Activated naive CD4-positive, alpha-beta T cell treated with anti-CD3 and anti-CD28 coated beads for 36 hours (primary cell): Measurements from ENCODE around the gene BAIAP2. TPM values are rescaled to one million over a fixed set of nuclear protein-coding genes. Genes with fewer than 3 reads are reported as not detected.
A peak's percentile ranks its signal among the peaks of the same experiment; 100 is the strongest.
"Not testable (repeated sequence)": the region's sequence is repeated elsewhere in the genome, so short reads cannot be mapped to it uniquely, and the experiment has no call there.

Experiments
- CTCF ChIA-PET: fragments of 350-600 bp; sonication (Branson Sonifier 250); formaldehyde crosslinking; loops from one replicate; lab custom pipeline; 2021; ENCODE audit warnings: antibody characterized with exemption; lab: Charles Lee
- DNase-seq: peaks from one replicate; pipeline ENCODE4 v3.0.0-alpha.2; 2020
- H3K27ac Mint-ChIP-seq: one replicate; pipeline ENCODE4 v1.8.0; 2021; ENCODE audit warnings: mild to moderate bottlenecking, mixed read lengths
- H3K27me3 Mint-ChIP-seq: one replicate; pipeline ENCODE4 v1.8.0; 2021; ENCODE audit warnings: low read depth, mixed read lengths
- H3K36me3 Mint-ChIP-seq: one replicate; pipeline ENCODE4 v1.8.0; 2021; ENCODE audit warnings: low read depth, mixed read lengths
- H3K4me1 Mint-ChIP-seq: one replicate; pipeline ENCODE4 v1.8.0; 2021; ENCODE audit warnings: low read depth, mixed read lengths
- H3K4me3 Mint-ChIP-seq: one replicate; pipeline ENCODE4 v1.8.0; 2021; ENCODE audit warnings: mild to moderate bottlenecking, moderate library complexity, mixed read lengths
- H3K9me3 Mint-ChIP-seq: one replicate; pipeline ENCODE4 v1.8.0; 2021; ENCODE audit warnings: mixed read lengths
- intact Hi-C: fragments of 100-400 bp; cut with micrococcal nuclease; formaldehyde crosslinking; loops from one replicate; pipeline ENCODE4 v1.15.1; 2023
- total RNA-seq, 2 experiments: library from RNA; stranded (reverse); gene quantifications; one replicate each; pipeline ENCODE4 v1.2.3, GENCODE V29; 2021

BAIAP2 gene
- total RNA-seq, 2 experiments from 2014 or later: 3.9 to 4.2 TPM

DNA sequence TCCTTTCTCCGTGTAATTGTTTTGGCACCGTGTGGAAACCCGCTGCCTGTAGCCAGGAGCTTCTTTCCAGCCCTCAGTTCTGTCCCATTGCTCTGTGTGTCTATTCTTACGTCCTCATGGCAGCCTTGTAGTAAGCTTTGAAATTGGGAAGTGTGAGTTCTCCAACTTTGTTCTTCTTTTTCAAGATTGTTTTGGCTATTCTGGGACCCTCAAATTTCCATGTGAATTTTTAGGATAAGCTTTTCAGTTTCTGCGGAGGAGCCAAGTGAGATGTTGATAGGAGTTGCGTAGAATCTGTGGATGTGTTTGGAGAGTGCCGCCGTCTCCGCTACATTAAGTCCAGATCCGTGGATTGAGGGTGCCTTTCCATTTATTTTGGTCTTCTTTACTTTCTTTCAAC, 28.1 kb upstream of the BAIAP2 start:
- peaks cover 13% of the 10 kb centered on the region for H3K4me1 Mint-ChIP-seq
- no peak for DNase-seq
- CTCF ChIA-PET: interaction anchor here (0.7 kb wide), 1 partner anchor 16 kb away, joined by 3 read pairs; no protein-coding TSS in a partner anchor
- intact Hi-C loops: no loop called here
- H3K9me3 Mint-ChIP-seq: peaks cover 7% of the 10 kb centered on the region
- peaks cover 20% of the 10 kb centered on the region for H3K27me3 Mint-ChIP-seq
- no peaks in the 10 kb centered on the region for H3K36me3 Mint-ChIP-seq
- H3K4me3 Mint-ChIP-seq: no peak overlapping the region
- no peak overlapping the region for H3K27ac Mint-ChIP-seq

DNA sequence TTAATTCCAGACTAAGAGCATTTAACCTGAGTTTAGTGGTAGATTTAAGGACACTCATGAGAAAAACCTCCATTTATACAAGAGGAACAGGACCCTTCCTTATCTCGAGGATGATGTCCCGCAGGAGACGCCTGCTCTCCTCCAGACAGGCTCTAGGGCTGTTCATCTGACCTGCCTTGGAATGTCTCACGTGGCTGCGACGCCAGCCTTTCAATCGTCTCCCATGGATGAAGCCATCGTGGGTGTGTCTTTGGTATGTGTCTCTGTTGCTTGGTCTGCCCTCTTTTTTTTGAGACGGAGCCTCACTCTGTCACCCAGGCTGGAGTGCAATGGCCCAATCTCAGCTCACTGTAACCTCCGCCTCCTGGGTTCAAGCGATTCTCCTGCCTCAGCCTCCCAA, 26.8 kb upstream of the BAIAP2 start:
- intact Hi-C loops: no loop called here
- H3K4me1 Mint-ChIP-seq: peaks cover 11% of the 10 kb centered on the region
- H3K36me3 Mint-ChIP-seq: no peaks in the 10 kb centered on the region
- H3K27me3 Mint-ChIP-seq: peaks cover 15% of the 10 kb centered on the region
- no peak overlapping the region for H3K27ac Mint-ChIP-seq
- DNase-seq: no peak
- no peak overlapping the region for H3K4me3 Mint-ChIP-seq
- CTCF ChIA-PET: no interaction called here
- peaks cover 8% of the 10 kb centered on the region for H3K9me3 Mint-ChIP-seq

DNA sequence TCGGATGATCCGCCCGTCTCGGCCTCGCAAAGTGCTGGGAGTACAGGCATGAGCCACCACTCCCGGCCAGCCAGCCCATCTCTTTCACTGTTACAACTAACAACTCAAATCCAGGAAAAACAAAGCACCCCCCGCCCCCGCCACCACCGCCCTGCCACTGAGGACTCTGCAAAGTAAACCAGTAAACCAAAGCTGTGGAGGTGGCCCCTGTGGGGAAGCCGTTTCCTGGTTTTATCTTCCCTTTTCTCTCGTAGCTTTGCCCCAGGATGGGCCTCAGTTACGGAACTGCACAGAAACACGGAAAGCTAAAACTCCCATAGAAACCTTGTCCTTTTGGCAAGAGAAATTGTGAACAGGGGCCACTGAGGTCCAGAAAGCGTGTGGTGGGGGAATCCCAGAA, 25.8 kb upstream of the BAIAP2 start:
- CTCF ChIA-PET: no interaction called here

DNA sequence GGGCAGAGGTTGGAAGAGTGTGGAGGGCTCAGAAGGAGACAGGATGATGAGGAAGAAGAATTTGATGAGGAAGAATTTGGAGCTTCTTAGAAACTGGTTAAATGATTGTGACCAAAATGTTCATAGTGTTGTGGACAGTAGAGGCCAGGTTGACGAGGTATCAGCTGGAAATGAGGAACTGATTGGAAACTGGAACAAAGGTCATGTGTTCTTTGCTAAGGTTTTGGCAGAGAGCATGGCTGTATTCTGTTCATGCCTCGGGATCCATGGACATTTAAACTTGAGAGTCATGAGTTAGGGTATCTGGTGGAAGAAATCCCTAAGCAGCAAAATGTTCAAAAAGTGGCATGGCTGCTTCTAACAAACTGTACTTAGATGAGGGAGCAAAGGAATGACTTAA, 24.0 kb upstream of the BAIAP2 start:
- CTCF ChIA-PET: interaction anchor here (2.0 kb wide), 1 partner anchor 13 kb away, joined by 8 read pairs; no protein-coding TSS in a partner anchor
- H3K36me3 Mint-ChIP-seq: peaks cover 3% of the 10 kb centered on the region
- intact Hi-C loops: no loop called here
- H3K27ac Mint-ChIP-seq: no peak overlapping the region
- peaks cover 8% of the 10 kb centered on the region for H3K9me3 Mint-ChIP-seq
- H3K27me3 Mint-ChIP-seq: peaks cover 3% of the 10 kb centered on the region
- no peak for DNase-seq
- H3K4me3 Mint-ChIP-seq: no peak overlapping the region
- no peaks in the 10 kb centered on the region for H3K4me1 Mint-ChIP-seq

More for the DNA sequence above, 25.8 kb upstream of the BAIAP2 start:
- peaks cover 5% of the 10 kb centered on the region for H3K4me1 Mint-ChIP-seq
- intact Hi-C loops: no loop called here
- DNase-seq: no peak
- H3K4me3 Mint-ChIP-seq: no peak overlapping the region
- no peaks in the 10 kb centered on the region for H3K36me3 Mint-ChIP-seq
- H3K9me3 Mint-ChIP-seq: peaks cover 8% of the 10 kb centered on the region
- no peak overlapping the region for H3K27ac Mint-ChIP-seq
- H3K27me3 Mint-ChIP-seq: peaks cover 9% of the 10 kb centered on the region

DNA sequence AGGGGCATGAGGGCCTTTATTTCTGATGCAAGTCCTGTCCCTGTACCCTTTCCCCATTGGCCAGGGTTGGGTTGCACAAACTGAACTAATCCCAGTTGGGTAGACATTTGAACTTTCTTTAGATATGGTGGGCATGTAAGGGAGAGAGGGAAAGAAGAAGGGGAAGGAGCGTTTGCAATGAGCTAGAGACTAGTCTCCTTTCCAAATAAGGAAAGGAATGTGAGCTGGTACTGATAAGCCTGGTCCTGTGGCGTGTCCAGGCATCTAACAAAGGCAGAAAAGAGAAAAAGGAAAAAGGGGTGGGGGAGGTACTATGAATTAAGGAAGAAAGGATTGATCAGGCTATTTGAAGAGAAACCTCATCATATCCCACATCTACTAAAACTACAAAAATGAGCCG, 23.0 kb upstream of the BAIAP2 start:
- CTCF ChIA-PET: interaction anchor here (1.0 to 2.0 kb wide), 2 partner anchors 12 to 90 kb away, joined by 3 to 8 read pairs; no protein-coding TSS in a partner anchor
- peaks cover under 1% of the 10 kb centered on the region for H3K27me3 Mint-ChIP-seq
- peaks cover 15% of the 10 kb centered on the region for H3K9me3 Mint-ChIP-seq
- H3K4me3 Mint-ChIP-seq: no peak overlapping the region
- peaks cover 3% of the 10 kb centered on the region for H3K36me3 Mint-ChIP-seq
- intact Hi-C loops: no loop called here
- no peaks in the 10 kb centered on the region for H3K4me1 Mint-ChIP-seq
- no peak overlapping the region for H3K27ac Mint-ChIP-seq
- DNase-seq: no peak

DNA sequence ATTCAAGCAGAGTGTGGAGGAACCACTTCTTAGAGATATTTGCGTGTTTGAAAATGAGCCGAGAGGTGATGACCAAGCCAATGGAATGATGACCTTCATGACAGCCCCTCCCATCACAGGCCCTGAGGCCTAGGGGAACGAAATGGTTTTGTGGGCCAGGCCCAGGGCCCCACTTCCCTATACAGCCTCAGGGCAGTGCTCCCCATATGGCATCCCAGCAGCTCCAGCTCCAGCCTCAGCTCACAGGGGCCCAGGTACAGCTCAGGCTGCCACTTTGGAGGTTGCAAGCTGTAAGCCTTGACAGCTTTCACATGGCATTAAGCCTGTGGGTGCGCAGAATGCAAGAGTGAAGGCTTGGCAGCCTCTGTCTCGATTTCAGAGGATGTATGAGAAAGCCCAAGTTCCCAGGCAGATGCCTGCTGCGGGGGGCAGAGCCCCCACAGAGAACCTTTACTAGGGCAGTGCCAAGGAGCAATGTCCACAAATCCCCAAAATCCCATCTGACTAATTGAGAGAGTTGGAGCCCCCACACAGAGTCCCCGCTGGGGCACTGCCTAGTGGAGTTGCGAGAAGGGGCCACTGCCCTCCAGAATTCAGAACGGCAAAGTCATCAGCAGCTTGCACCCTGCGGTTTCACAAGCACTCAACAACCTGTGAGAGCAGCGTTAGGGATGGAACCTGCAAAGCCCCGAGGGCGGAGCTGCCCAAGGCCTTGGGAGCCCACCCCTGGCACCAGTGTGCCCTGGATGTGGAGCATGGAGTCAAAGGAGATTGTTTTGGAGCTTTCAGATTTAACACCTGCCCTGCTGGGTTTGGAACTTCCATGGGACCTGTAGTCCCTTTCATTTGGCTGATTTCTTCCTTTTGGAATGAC, 22.1 kb upstream of the BAIAP2 start:
- intact Hi-C loops: no loop called here
- no peak overlapping the region for H3K4me3 Mint-ChIP-seq
- no peak for DNase-seq
- H3K4me1 Mint-ChIP-seq: peaks cover 3% of the 10 kb centered on the region
- H3K27me3 Mint-ChIP-seq: no peaks in the 10 kb centered on the region
- H3K27ac Mint-ChIP-seq: no peak overlapping the region
- H3K9me3 Mint-ChIP-seq: peaks cover 15% of the 10 kb centered on the region
- CTCF ChIA-PET: interaction anchor here (0.5 to 1.0 kb wide), 3 partner anchors 11 to 89 kb away, joined by 3 read pairs; no protein-coding TSS in a partner anchor
- peaks cover 3% of the 10 kb centered on the region for H3K36me3 Mint-ChIP-seq

DNA sequence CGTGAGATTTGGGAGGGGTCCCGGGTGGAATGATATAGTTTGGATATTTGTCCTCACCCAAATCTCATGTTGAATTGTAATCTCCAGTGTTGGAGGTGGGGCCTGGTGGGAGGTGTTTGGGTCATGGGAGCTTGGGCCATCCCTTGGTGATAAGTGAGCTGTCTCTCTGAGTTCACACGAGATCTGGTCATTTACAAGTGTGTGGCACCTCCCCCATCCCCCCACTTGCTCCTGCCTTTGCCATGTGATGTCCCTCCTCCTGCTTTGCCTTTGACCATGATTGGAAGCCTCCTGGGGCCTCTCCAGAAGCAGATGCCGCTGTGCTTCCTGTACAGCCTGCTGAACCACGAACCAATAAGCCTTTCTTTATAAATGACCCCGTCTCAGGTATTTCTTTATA, 21.3 kb upstream of the BAIAP2 start:
- CTCF ChIA-PET: interaction anchor here (0.9 kb wide), 1 partner anchor 10 kb away, joined by 3 read pairs; no protein-coding TSS in a partner anchor
- no peaks in the 10 kb centered on the region for H3K27me3 Mint-ChIP-seq
- no peak overlapping the region for H3K27ac Mint-ChIP-seq
- no peak for DNase-seq
- peaks cover 11% of the 10 kb centered on the region for H3K4me1 Mint-ChIP-seq
- H3K36me3 Mint-ChIP-seq: peaks cover 3% of the 10 kb centered on the region
- no peak overlapping the region for H3K4me3 Mint-ChIP-seq
- intact Hi-C loops: no loop called here
- peaks cover 15% of the 10 kb centered on the region for H3K9me3 Mint-ChIP-seq

DNA sequence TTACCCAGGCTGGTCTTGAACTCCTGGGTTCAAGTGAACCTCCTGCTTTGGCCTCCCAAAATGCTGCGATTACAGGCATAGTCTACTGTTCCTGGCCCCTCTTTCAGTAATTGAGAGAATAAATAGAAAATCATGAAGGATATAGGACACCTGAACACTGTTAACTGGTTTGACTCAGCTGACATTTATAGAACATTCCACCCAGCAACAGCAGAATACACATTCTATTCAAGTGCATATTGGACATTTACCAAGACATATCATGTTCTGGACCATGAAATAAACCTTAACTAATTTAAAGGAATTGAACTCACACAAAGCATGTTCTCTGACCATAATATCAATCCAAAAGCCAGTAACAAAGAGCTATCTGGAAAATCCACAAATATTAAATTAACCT, 19.8 kb upstream of the BAIAP2 start:
- no peak overlapping the region for H3K4me3 Mint-ChIP-seq
- H3K27me3 Mint-ChIP-seq: no peaks in the 10 kb centered on the region
- DNase-seq: no peak
- no peak overlapping the region for H3K27ac Mint-ChIP-seq
- intact Hi-C loops: no loop called here
- peaks cover 15% of the 10 kb centered on the region for H3K9me3 Mint-ChIP-seq
- H3K36me3 Mint-ChIP-seq: peaks cover 3% of the 10 kb centered on the region
- H3K4me1 Mint-ChIP-seq: peaks cover 12% of the 10 kb centered on the region
- CTCF ChIA-PET: interaction anchor here (0.6 kb wide), 1 partner anchor 92 kb away, joined by 4 read pairs; no protein-coding TSS in a partner anchor

DNA sequence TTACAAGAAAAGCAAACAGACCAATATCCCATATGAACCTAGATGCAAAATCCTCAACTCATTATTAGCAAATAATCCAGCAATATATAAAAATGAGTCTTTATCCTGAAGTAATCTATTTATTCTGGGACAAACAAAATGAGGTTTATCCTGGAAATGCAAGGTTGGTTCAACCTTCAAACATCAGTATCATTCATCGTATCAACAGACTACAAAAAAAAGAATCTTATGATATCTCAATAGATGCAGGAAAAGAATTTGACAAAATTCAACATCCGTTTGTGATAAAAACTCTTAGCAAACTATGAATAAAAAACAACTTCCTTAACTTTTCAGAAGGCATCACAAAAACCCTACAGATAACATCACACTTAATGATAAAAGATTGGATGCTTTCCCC, 18.4 kb upstream of the BAIAP2 start:
- CTCF ChIA-PET: no interaction called here

DNA sequence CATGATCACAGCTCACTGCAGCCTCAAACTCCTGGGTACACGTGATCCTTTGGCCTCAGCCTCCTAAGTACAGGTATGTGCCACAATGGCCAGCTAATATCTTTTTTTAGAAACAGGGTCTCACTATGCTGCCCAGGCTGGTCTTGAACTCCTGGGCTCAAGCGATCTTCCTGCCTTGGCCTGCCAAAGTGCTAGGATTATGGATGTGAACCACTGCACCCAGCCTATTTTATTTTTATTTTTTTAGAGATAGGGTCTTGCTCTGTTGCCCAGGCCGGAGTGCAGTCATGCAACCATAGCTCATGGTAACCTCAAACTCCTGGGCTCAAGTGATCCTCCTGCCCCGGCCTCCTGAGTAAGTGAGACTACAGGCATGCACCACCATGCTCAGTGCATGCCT, 17.6 kb upstream of the BAIAP2 start:
- peak overlapping the region; percentile 75 for H3K27ac Mint-ChIP-seq
- intact Hi-C loops, H3K9me3 Mint-ChIP-seq, CTCF ChIA-PET, DNase-seq, H3K36me3 Mint-ChIP-seq, H3K27me3 Mint-ChIP-seq: not testable (repeated sequence)
- H3K4me3 Mint-ChIP-seq: peak overlapping the region; percentile 60
- peaks cover 12% of the 10 kb centered on the region for H3K4me1 Mint-ChIP-seq

More for the DNA sequence above, 18.4 kb upstream of the BAIAP2 start:
- peaks cover 9% of the 10 kb centered on the region for H3K9me3 Mint-ChIP-seq
- intact Hi-C loops: no loop called here
- no peak overlapping the region for H3K27ac Mint-ChIP-seq
- peaks cover 12% of the 10 kb centered on the region for H3K4me1 Mint-ChIP-seq
- no peaks in the 10 kb centered on the region for H3K27me3 Mint-ChIP-seq
- DNase-seq: no peak
- H3K4me3 Mint-ChIP-seq: no peak overlapping the region
- peaks cover 3% of the 10 kb centered on the region for H3K36me3 Mint-ChIP-seq

DNA sequence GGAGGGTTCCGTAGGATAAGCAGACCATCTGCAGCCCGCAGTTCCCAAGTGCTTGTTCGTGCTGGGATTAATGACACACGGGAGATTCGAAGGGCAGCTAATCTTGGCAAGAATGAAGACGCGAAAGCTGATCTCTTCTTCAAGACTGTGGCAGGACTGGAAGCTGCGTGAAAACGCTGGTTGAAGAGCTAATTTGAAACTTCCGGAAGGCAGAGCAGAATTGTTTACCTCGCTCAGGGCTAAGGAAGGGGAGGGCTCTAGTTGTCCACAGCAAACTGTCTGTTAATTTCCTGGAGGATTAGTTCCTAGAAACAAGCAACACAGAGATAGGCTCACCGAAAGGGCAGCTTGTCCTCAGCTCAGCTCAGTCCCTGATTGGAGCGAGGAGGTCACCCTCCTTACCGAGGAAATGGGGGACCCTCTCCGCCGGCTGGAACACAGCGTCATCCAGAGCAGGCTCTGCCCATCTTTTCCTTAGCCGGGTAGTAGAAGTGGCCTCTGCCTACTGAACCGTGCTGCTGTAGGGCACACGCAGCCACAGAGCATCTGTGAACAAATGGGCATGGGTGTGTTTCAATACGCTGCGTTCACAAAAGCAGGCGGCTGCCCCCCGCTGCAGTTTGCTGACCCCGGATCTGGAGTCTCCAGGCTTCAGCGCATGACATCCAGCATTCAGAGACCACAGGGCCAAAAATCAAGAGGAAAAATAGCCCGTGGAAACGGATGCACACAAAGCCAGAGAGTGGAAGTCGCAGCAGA, 16.7 kb upstream of the BAIAP2 start:
- DNase-seq: peak; percentile 60
- peak overlapping the region; percentile 60 for H3K4me3 Mint-ChIP-seq
- H3K4me1 Mint-ChIP-seq: peaks cover 12% of the 10 kb centered on the region
- H3K27ac Mint-ChIP-seq: peak overlapping the region; percentile 75
- intact Hi-C loops: loop anchor here (2.0 kb wide), 1 partner anchor 221 kb away; the partner anchor contains the start of genes NDUFAF8 and TEPSIN
- peaks cover 7% of the 10 kb centered on the region for H3K9me3 Mint-ChIP-seq
- CTCF ChIA-PET: interaction anchor here (1.2 kb wide), 1 partner anchor 84 kb away, joined by 5 read pairs; no protein-coding TSS in a partner anchor
- peaks cover 3% of the 10 kb centered on the region for H3K36me3 Mint-ChIP-seq
- H3K27me3 Mint-ChIP-seq: no peaks in the 10 kb centered on the region
